SU-DHL-6 (cell line): ENCODE results near the gene CERK.

Experiments
- H2AFZ ChIP-seq: fragments of 200-600 bp; sonication (generic); 2 replicates; pipeline ENCODE4 v1.6.1; 2014; ENCODE audit warnings: low read depth, mild to moderate bottlenecking, moderate library complexity, mixed read lengths, antibody characterized with exemption, low read length; ENCODE audit not compliant: severe bottlenecking
- H3F3A ChIP-seq: fragments of 200-600 bp; shearing (Covaris generic); 2 replicates; pipeline ENCODE4 v1.6.0; 2016; ENCODE audit warnings: antibody characterized with exemption, mild to moderate bottlenecking; ENCODE audit not compliant: insufficient read depth
- H3K27ac ChIP-seq: fragments of 200-600 bp; sonication (generic); 2 replicates; pipeline ENCODE4 v1.5.1; 2016; ENCODE audit warnings: low read depth, mild to moderate bottlenecking, low read length, moderate library complexity, mixed read lengths
- H3K27me3 ChIP-seq: fragments of 200-600 bp; sonication (generic), shearing (Covaris generic); 2 replicates; pipeline ENCODE4 v1.6.0; 2014; ENCODE audit warnings: mild to moderate bottlenecking, low read length
- H3K36me3 ChIP-seq: fragments of 200-600 bp; sonication (generic); 2 replicates; pipeline ENCODE4 v1.6.1; 2014; ENCODE audit warnings: mild to moderate bottlenecking, low read length, mixed read lengths
- H3K4me2 ChIP-seq: fragments of 300-600, 200-600 bp; shearing (Covaris generic), sonication (generic); 2 replicates; pipeline ENCODE4 v1.6.0; 2014; ENCODE audit warnings: low read length, low read depth, mild to moderate bottlenecking; ENCODE audit not compliant: poor library complexity, severe bottlenecking
- H3K4me3 ChIP-seq: fragments of 200-600 bp; sonication (generic); 2 replicates; pipeline ENCODE4 v1.5.1; 2014; ENCODE audit warnings: antibody characterized with exemption, low read length, mild to moderate bottlenecking, mixed read lengths; ENCODE audit not compliant: insufficient read depth, poor library complexity, severe bottlenecking
- H3K79me2 ChIP-seq: fragments of 200-600 bp; sonication (generic); 2 replicates; pipeline ENCODE4 v1.6.1; 2014; ENCODE audit warnings: mild to moderate bottlenecking, low read length, moderate library complexity; ENCODE audit not compliant: insufficient read depth
- H3K9ac ChIP-seq: fragments of 200-600 bp; sonication (generic); 2 replicates; pipeline ENCODE4 v1.7.0; 2014; ENCODE audit warnings: mild to moderate bottlenecking, low read length
- H3K9me2 ChIP-seq: fragments of 200-600 bp; sonication (generic); replicated peaks from 2 replicates; pipeline ENCODE4 v1.6.1; 2014; ENCODE audit warnings: low read length; ENCODE audit not compliant: insufficient read depth
- H3K9me3 ChIP-seq: fragments of 200-600 bp; sonication (generic); 2 replicates; pipeline ENCODE4 v1.6.1; 2014; ENCODE audit warnings: low read length, mixed read lengths; ENCODE audit not compliant: insufficient read depth
- H4K20me1 ChIP-seq: fragments of 200-600 bp; sonication (generic); 2 replicates; pipeline ENCODE4 v1.6.1; 2014; ENCODE audit warnings: low read depth, mild to moderate bottlenecking, antibody characterized with exemption, low read length, moderate library complexity, mixed read lengths
- CTCF ChIP-seq: fragments of 200-600 bp; sonication (generic); IDR thresholded peaks from one replicate; pipeline ENCODE4 v1.5.1; 2017; ENCODE audit warnings: antibody characterized with exemption, mild to moderate bottlenecking, low read length, moderate library complexity; ENCODE audit not compliant: insufficient read depth, poor library complexity, severe bottlenecking
- EZH2phosphoT487 ChIP-seq: fragments of 200-600 bp; sonication (generic), shearing (Covaris generic); conservative IDR thresholded peaks from 2 replicates; pipeline ENCODE4 v1.6.1; 2018; ENCODE audit warnings: mild to moderate bottlenecking, antibody characterized with exemption, low read length, moderate library complexity, mixed read lengths

The CERK gene

GRCh38 chr22:46694416-46695170 lies 43.5 kb downstream of the CERK start:
- Histone ChIP-seq H4K20me1 (no peaks in the 10 kb centered on the region), H3K36me3 (no peaks in the 10 kb centered on the region), H3K4me3 (no peak overlapping the region), H3K27me3 (no peaks in the 10 kb centered on the region), H3K9me2 (no peaks in the 10 kb centered on the region), H3K4me2 (no peak overlapping the region), H3K9ac (no peak overlapping the region), H3K27ac (no peak overlapping the region), H2AFZ (no peak overlapping the region), H3K79me2 (no peaks in the 10 kb centered on the region), H3K9me3 (no peaks in the 10 kb centered on the region), H3F3A (no peaks in the 10 kb centered on the region)
- TF ChIP-seq EZH2phosphoT487 (no peak), CTCF (no peak)

- Histone ChIP-seq H3K4me2 (no peak overlapping the region), H3K9me3 (no peaks in the 10 kb centered on the region), H3K9me2 (no peaks in the 10 kb centered on the region), H3K36me3 (no peaks in the 10 kb centered on the region), H4K20me1 (no peaks in the 10 kb centered on the region), H3F3A (no peaks in the 10 kb centered on the region), H3K79me2 (no peaks in the 10 kb centered on the region), H2AFZ (no peak overlapping the region), H3K9ac (no peak overlapping the region), H3K27ac (no peak overlapping the region), H3K4me3 (no peak overlapping the region), H3K27me3 (no peaks in the 10 kb centered on the region)
- no peak for TF ChIP-seq CTCF
- TF ChIP-seq EZH2phosphoT487 = no peak
Measured at GRCh38 chr22:46693634-46694415, 44.2 kb downstream of the CERK start.

GRCh38 chr22:46691571-46691970 lies 46.5 kb downstream of the CERK start:
- H3K9me3 ChIP-seq = no peaks in the 10 kb centered on the region
- H3K27ac ChIP-seq = no peak overlapping the region
- no peak overlapping the region for H3K4me2 ChIP-seq
- no peaks in the 10 kb centered on the region for H3K79me2 ChIP-seq
- no peaks in the 10 kb centered on the region for H3K9me2 ChIP-seq
- no peak overlapping the region for H3K9ac ChIP-seq
- H3F3A ChIP-seq = no peaks in the 10 kb centered on the region
- TF ChIP-seq CTCF (no peak), EZH2phosphoT487 (no peak)
- no peaks in the 10 kb centered on the region for H3K27me3 ChIP-seq
- no peaks in the 10 kb centered on the region for H4K20me1 ChIP-seq
- no peak overlapping the region for H2AFZ ChIP-seq
- no peak overlapping the region for H3K4me3 ChIP-seq
- H3K36me3 ChIP-seq = no peaks in the 10 kb centered on the region
